A172 (cell line): ENCODE data around the gene VGF. TPM values are rescaled to one million over a fixed set of nuclear protein-coding genes. Genes with fewer than 3 reads are reported as not detected.
"Not testable (repeated sequence)": the region's sequence is repeated elsewhere in the genome, so short reads cannot be mapped to it uniquely, and the experiment has no call there.

Source experiments
- DNase-seq: peaks from one replicate; pipeline ENCODE4 v3.0.0-alpha.2; 2015; ENCODE audit warnings: low spot score
- total RNA-seq: library from RNA; depleted of rRNA; stranded (reverse); fragments of >200 nt; shearing (Covaris generic); gene quantifications from 2 replicates; pipeline ENCODE4 v1.2.3, GENCODE V29; 2014; rRNA removed

Gene VGF
- total RNA-seq, 1 experiment from 2014 or later = 1.3 TPM

GRCh38 chr7:101116898-101117297 lies 48.5 kb downstream of the VGF start:
- DNase-seq = peak; percentile 76

GRCh38 chr7:101115215-101115614 lies 50.2 kb downstream of the VGF start:
- no peak for DNase-seq

GRCh38 chr7:101114492-101114891 lies 50.9 kb downstream of the VGF start:
- DNase-seq = no peak

GRCh38 chr7:101113836-101114235 lies 51.5 kb downstream of the VGF start:
- DNase-seq = no peak

GRCh38 chr7:101113140-101113539 lies 52.2 kb downstream of the VGF start:
- DNase-seq = not testable (repeated sequence)

Other genes with a start within 250 kb of the VGF start
- gene MUC3A, start 216.0 kb downstream of the VGF start, total RNA-seq = not detected in 2 replicates
- gene MUC12, start 196.0 kb downstream of the VGF start, total RNA-seq = not detected in 2 replicates
- not detected in 2 replicates for gene MUC17, start 145.5 kb downstream of the VGF start, total RNA-seq
- gene TRIM56, start 80.1 kb downstream of the VGF start, total RNA-seq = 9.4 and 13.4 TPM in 2 replicates
- 463 and 480 TPM in 2 replicates for gene SERPINE1, start 38.5 kb downstream of the VGF start, total RNA-seq
- 332 and 409 TPM in 2 replicates for gene AP1S1, start 11.1 kb downstream of the VGF start, total RNA-seq
- 0.93 TPM in 1 of 2 replicates, not detected in the other for gene NAT16, start 14.7 kb upstream of the VGF start, total RNA-seq
- not detected in 2 replicates for gene MOGAT3, start 35.5 kb upstream of the VGF start, total RNA-seq
- 93.9 and 105 TPM in 2 replicates for gene PLOD3, start 52.0 kb upstream of the VGF start, total RNA-seq
- gene ZNHIT1, start 52.6 kb upstream of the VGF start, total RNA-seq = 113 and 116 TPM in 2 replicates
- gene CLDN15, start 72.2 kb upstream of the VGF start, total RNA-seq = 3.5 and 4.0 TPM in 2 replicates
- gene FIS1, start 79.5 kb upstream of the VGF start, total RNA-seq = 166 and 189 TPM in 2 replicates
- gene IFT22, start 156.2 kb upstream of the VGF start, total RNA-seq = 76.3 and 81.6 TPM in 2 replicates
- not detected in 2 replicates for gene COL26A1, start 197.3 kb upstream of the VGF start, total RNA-seq